ENCODE measurements around the gene PARP16.
A peak's percentile ranks its signal among the peaks of the same experiment; 100 is the strongest.

The PARP16 gene, protein sequence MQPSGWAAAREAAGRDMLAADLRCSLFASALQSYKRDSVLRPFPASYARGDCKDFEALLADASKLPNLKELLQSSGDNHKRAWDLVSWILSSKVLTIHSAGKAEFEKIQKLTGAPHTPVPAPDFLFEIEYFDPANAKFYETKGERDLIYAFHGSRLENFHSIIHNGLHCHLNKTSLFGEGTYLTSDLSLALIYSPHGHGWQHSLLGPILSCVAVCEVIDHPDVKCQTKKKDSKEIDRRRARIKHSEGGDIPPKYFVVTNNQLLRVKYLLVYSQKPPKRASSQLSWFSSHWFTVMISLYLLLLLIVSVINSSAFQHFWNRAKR

DNA sequence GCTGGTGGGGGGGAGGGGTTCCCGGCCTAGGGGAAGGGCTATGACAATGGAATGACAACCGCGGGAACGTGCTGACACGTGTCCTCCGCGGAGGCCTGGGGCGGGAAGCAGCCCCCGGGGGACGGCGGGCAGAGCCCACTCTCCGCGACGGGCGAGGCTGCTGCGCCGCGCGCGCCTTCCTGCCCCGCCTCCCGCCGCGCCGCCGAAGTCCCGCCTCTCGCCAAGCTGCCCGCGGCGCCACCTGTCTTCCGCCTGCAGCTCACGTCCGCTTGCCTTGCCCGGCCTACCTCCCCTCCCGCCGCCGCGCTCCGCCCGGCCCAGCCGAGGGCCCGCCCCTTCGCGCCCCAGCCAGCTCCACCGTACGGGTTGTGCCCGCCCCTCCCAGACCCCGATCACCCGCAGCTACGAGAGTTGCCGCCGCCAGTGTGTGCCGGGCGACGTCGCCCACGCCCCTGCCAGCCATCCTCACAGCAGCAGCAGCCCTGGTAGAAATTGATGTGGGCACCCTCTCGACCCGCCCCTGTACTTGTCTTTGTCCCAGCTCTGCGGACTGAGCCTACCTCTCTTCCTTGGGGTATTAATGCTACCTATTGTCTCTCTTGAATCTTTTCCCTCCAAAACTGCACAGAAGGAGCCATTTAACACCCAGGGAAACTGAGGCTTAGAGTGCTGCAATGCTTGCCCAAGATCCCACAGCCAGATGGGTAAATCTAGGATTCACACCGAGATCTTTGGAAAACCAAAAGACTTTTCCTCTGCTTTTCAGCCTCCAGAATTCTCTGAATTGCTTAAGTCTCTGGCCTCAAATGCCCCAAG is at the start of gene PARP16:
Gene PARP16 (minus strand): TSS at position 180 of the 816 bp plus-strand sequence. CDS start 457 bp downstream, outside the sequence.
- Histone ChIP-seq H3K79me2 (ENCODE audit: insufficient read depth, low read length) (no peaks in the 10 kb centered on the region), H4K20me1 (ENCODE audit: insufficient read depth, low read length) (no peaks in the 10 kb centered on the region), H3K4me3 (ENCODE audit: low read depth, low read length, poor library complexity, severe bottlenecking) (peak within 1 kb of the TSS; percentile 74), H3K27ac (ENCODE audit: low read depth, low read length, poor library complexity, severe bottlenecking) (peak within 1 kb of the TSS; percentile 59), H3K9me3 (ENCODE audit: low read length) (no peaks in the 10 kb centered on the region), H3K4me2 (ENCODE audit: low read length) (peak within 1 kb of the TSS; percentile 97), H3K9ac (ENCODE audit: low read length) (peak within 1 kb of the TSS; percentile 81), H3F3A (ENCODE audit: insufficient read depth, low read length) (no peaks in the 10 kb centered on the region), H2AFZ (ENCODE audit: low read length) (no peak within 1 kb of the TSS), H3K4me1 (ENCODE audit: insufficient read depth, low read length, severe bottlenecking) (peaks cover 20% of the 10 kb centered on the region), H3K36me3 (ENCODE audit: insufficient read depth, low read length) (no peaks in the 10 kb centered on the region), H3K9me2 (ENCODE audit: low read depth, low read length) (no peaks in the 10 kb centered on the region), H3K27me3 (ENCODE audit: insufficient read depth, low read length) (no peaks in the 10 kb centered on the region)
- TF ChIP-seq, protein P1, sequence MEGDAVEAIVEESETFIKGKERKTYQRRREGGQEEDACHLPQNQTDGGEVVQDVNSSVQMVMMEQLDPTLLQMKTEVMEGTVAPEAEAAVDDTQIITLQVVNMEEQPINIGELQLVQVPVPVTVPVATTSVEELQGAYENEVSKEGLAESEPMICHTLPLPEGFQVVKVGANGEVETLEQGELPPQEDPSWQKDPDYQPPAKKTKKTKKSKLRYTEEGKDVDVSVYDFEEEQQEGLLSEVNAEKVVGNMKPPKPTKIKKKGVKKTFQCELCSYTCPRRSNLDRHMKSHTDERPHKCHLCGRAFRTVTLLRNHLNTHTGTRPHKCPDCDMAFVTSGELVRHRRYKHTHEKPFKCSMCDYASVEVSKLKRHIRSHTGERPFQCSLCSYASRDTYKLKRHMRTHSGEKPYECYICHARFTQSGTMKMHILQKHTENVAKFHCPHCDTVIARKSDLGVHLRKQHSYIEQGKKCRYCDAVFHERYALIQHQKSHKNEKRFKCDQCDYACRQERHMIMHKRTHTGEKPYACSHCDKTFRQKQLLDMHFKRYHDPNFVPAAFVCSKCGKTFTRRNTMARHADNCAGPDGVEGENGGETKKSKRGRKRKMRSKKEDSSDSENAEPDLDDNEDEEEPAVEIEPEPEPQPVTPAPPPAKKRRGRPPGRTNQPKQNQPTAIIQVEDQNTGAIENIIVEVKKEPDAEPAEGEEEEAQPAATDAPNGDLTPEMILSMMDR (IDR thresholded peaks at IDR 0.05; ENCODE audit: low read length) = no peak
- no peak for TF ChIP-seq EZH2 (IDR thresholded peaks at IDR 0.05; ENCODE audit: borderline replicate concordance, low read length)

DNA sequence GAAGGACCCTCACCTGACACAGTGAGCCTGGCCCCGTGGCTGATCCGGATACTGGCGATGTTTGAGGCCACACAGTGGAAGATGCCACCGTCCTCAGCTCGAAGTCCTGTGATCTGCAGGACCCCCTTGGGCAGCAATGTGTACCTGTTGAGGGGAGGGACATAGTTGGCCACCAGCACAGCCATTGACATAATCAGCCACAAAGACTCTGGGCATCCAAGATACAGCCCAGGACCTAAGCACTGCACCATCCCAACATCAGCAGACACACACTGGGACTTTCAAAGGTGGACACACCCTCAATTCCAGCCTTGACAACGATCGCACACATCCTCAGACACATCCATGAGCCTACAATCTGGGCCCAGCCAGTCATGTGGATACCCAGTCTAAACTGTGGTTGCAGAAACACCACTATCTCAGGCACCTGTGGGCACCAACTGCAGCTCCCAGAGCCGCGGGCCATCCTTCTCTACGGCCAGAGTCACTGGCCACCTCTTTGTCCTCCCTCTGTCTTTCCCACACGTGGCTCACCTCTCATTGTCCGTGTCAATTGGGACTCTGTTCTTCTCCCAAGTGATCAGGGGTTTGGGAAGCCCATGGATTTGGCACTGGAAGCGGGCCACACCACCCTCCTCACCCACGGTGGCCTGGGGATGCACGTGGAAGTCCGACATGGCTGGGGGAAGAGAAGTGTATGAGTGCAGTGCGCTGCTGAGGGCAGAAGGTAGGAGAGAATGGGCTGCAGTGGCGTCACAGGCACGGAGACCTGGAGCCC is 48.8 kb upstream of the PARP16 start:
- Histone ChIP-seq H3K79me2 (ENCODE audit: insufficient read depth, low read length) (no peaks in the 10 kb centered on the region), H3K9ac (ENCODE audit: low read length) (no peak overlapping the region), H3K27ac (ENCODE audit: low read depth, low read length, poor library complexity, severe bottlenecking) (no peak overlapping the region), H3K4me1 (ENCODE audit: insufficient read depth, low read length, severe bottlenecking) (peaks cover 10% of the 10 kb centered on the region), H3F3A (ENCODE audit: insufficient read depth, low read length) (no peaks in the 10 kb centered on the region), H3K4me3 (ENCODE audit: low read depth, low read length, poor library complexity, severe bottlenecking) (no peak overlapping the region), H3K9me2 (ENCODE audit: low read depth, low read length) (no peaks in the 10 kb centered on the region), H2AFZ (ENCODE audit: low read length) (no peak overlapping the region), H3K4me2 (ENCODE audit: low read length) (no peak overlapping the region), H3K27me3 (ENCODE audit: insufficient read depth, low read length) (peaks cover 23% of the 10 kb centered on the region; the same call in 1 of the 2 replicates), H3K9me3 (ENCODE audit: low read length) (no peaks in the 10 kb centered on the region), H3K36me3 (ENCODE audit: insufficient read depth, low read length) (no peaks in the 10 kb centered on the region), H4K20me1 (ENCODE audit: insufficient read depth, low read length) (no peaks in the 10 kb centered on the region)
- TF ChIP-seq, protein P1 (IDR thresholded peaks at IDR 0.05; ENCODE audit: low read length) = no peak
- no peak for TF ChIP-seq EZH2 (IDR thresholded peaks at IDR 0.05; ENCODE audit: borderline replicate concordance, low read length)

DNA sequence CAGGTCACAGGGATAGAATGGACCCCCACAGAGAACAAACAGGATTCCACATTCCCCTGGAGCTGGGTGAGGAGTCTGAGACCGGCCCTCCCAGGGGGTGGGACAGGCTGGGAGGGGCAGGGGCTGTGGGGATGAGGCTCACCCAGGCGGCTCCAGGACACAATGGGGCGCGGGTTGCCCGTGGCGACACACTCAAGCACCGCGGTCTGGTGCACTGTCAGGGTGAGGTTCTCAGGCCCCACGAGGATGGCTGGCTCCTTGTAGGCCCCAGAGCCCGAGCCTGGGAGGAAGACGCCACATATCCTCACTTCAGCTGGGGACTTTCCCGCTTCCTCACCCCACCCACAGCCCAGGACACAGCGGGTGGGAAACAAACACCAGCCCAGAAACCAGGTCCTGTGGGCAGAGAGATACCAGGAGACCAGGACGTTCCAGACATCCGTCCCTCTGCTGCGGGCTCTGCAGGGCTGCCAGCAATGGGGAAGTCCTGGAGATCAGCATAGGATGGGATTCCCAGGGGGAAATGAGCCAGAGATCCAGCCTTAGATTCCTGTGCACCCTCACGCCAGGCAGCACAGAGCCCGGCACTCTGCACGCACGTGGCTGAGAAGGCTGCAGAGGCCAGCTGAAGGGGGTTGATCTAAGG is 48.0 kb upstream of the PARP16 start:
- no peak for TF ChIP-seq EZH2 (IDR thresholded peaks at IDR 0.05; ENCODE audit: borderline replicate concordance, low read length)
- TF ChIP-seq, protein P1 (IDR thresholded peaks at IDR 0.05; ENCODE audit: low read length) = no peak
- Histone ChIP-seq H3K9me3 (ENCODE audit: low read length) (no peaks in the 10 kb centered on the region), H3K36me3 (ENCODE audit: insufficient read depth, low read length) (no peaks in the 10 kb centered on the region), H3K9me2 (ENCODE audit: low read depth, low read length) (no peaks in the 10 kb centered on the region), H2AFZ (ENCODE audit: low read length) (no peak overlapping the region), H3K4me1 (ENCODE audit: insufficient read depth, low read length, severe bottlenecking) (peaks cover 10% of the 10 kb centered on the region), H3K79me2 (ENCODE audit: insufficient read depth, low read length) (no peaks in the 10 kb centered on the region), H3K4me2 (ENCODE audit: low read length) (no peak overlapping the region), H3K4me3 (ENCODE audit: low read depth, low read length, poor library complexity, severe bottlenecking) (no peak overlapping the region), H3K9ac (ENCODE audit: low read length) (no peak overlapping the region), H3K27ac (ENCODE audit: low read depth, low read length, poor library complexity, severe bottlenecking) (no peak overlapping the region), H3F3A (ENCODE audit: insufficient read depth, low read length) (no peaks in the 10 kb centered on the region), H4K20me1 (ENCODE audit: insufficient read depth, low read length) (no peaks in the 10 kb centered on the region), H3K27me3 (ENCODE audit: insufficient read depth, low read length) (peaks cover 16% of the 10 kb centered on the region; the same call in 1 of the 2 replicates)
